GM23338 (cell line): ENCODE results near the gene IQCM.

Experiments
- CTCF ChIP-seq, 2 experiments: fragments of 200-600 bp in 1 of 2; sonication (generic) in 1 of 2; conservative IDR thresholded peaks; 2 replicates each; pipeline versions ENCODE4 v1.5.1 to v1.6.1; 2016 to 2017; ENCODE audit warnings: antibody characterized with exemption in 2 of 2, low read depth in 2 of 2, mild to moderate bottlenecking in 2 of 2, moderate library complexity in 1 of 2
- EZH2 ChIP-seq: fragments of 200-600 bp; sonication (generic); IDR thresholded peaks from one replicate; pipeline ENCODE4 v1.8.0; 2017; ENCODE audit warnings: antibody characterized with exemption, mild to moderate bottlenecking, low read depth; ENCODE audit not compliant: unreplicated experiment
- POLR2AphosphoS5 ChIP-seq: IDR thresholded peaks from 2 replicates; pipeline ENCODE4 v1.6.1; 2016; ENCODE audit warnings: antibody characterized with exemption, low read depth
- REST ChIP-seq: IDR thresholded peaks from one replicate; pipeline ENCODE4 v1.6.1; 2018; ENCODE audit warnings: antibody characterized with exemption; ENCODE audit not compliant: unreplicated experiment

GRCh38 chr4:149518471-149518870 lies 297.2 kb downstream of the IQCM start:
- TF ChIP-seq CTCF (conservative IDR thresholded peaks at IDR 0.05; ENCODE audit: low read depth in 2 of 2) (no peak), REST (no peak), POLR2AphosphoS5 (no peak), EZH2 (no peak)
